Endothelial cell of umbilical vein (primary cell): Measurements from ENCODE around the gene STX1A. TPM values are rescaled to one million over a fixed set of nuclear protein-coding genes. Genes with fewer than 3 reads are reported as not detected.

ENCODE experiments used
- BruUV-seq: library from RNA; stranded (reverse); fragments of 400-500 nt; replicated peaks from 2 replicates; lab custom pipeline; 2021; lab: Mats Ljungman, UMichigan
- CTCF ChIA-PET: fragments of 300-600, 350-600 bp; sonication (Branson Sonifier 250); formaldehyde crosslinking; loops from one replicate; lab custom pipeline; 2021; ENCODE audit warnings: antibody characterized with exemption, inconsistent platforms; lab: Charles Lee
- POLR2A ChIA-PET: fragments of 300-600, 350-600 bp; sonication (Branson Sonifier 250); formaldehyde crosslinking; loops from one replicate; lab custom pipeline; 2021; ENCODE audit warnings: antibody characterized with exemption, inconsistent platforms; lab: Charles Lee
- DNase-seq: peaks from one replicate; pipeline ENCODE4 v3.0.0-alpha.2; 2011; ENCODE audit warnings: low read depth, low spot score
- FAIRE-seq: peaks from 2 replicates; lab custom pipeline; 2011; peaks lifted over from hg19 to GRCh38; lab: Jason Lieb, UNC
- H2AFZ ChIP-seq: 2 replicates; pipeline ENCODE4 v1.6.0; 2012; ENCODE audit warnings: low read depth, low read length, control low read depth, inconsistent platforms
- H3K27ac ChIP-seq: 2 replicates; pipeline ENCODE4 v1.5.1; 2011; ENCODE audit warnings: low read depth, mild to moderate bottlenecking, control low read depth, low read length, moderate library complexity; ENCODE audit not compliant: insufficient read depth
- H3K27me3 ChIP-seq, 2 experiments: 2 replicates each; pipeline versions ENCODE4 v1.6.0 to v1.6.1; 2011; ENCODE audit warnings: low read length in 2 of 2, mixed read lengths in 1 of 2; ENCODE audit not compliant: control insufficient read depth in 2 of 2, insufficient read depth in 2 of 2
- H3K36me3 ChIP-seq, 2 experiments: 2 replicates in 1 of 2; 3 replicates in 1 of 2; pipeline ENCODE4 v1.5.1; 2011; ENCODE audit warnings: low read length in 2 of 2, mild to moderate bottlenecking in 1 of 2, moderate library complexity in 1 of 2; ENCODE audit not compliant: control insufficient read depth in 2 of 2, insufficient read depth in 2 of 2; ENCODE audit errors: extremely low read depth in 1 of 2
- H3K4me1 ChIP-seq: 3 replicates; pipeline ENCODE4 v1.5.1; 2011; ENCODE audit warnings: mild to moderate bottlenecking, low read length; ENCODE audit not compliant: control insufficient read depth, insufficient read depth; ENCODE audit errors: extremely low read depth
- H3K4me2 ChIP-seq: 2 replicates; pipeline ENCODE4 v1.6.1; 2011; ENCODE audit warnings: low read length, control low read depth, mixed read lengths; ENCODE audit not compliant: insufficient read depth
- H3K4me3 ChIP-seq, 3 experiments: fragments of 200-600 bp in 1 of 3; sonication (generic), shearing (Covaris generic) in 1 of 3; replicated peaks in 1 of 3; 2 replicates each; pipeline ENCODE4 v1.5.1; 2011 to 2016; ENCODE audit warnings: control low read depth in 3 of 3, low read length in 3 of 3, mild to moderate bottlenecking in 2 of 3, inconsistent platforms in 1 of 3, low read depth in 1 of 3, moderate library complexity in 1 of 3; ENCODE audit not compliant: insufficient read depth in 1 of 3
- H3K79me2 ChIP-seq: 2 replicates; pipeline ENCODE4 v1.6.0; 2012; ENCODE audit warnings: low read length, inconsistent platforms; ENCODE audit not compliant: control insufficient read depth, insufficient read depth
- H3K9ac ChIP-seq: replicated peaks from 2 replicates; pipeline ENCODE3; 2011; ENCODE audit warnings: low read length, control low read depth; ENCODE audit not compliant: insufficient read depth; ENCODE audit errors: extremely low read depth
- H3K9me1 ChIP-seq: replicated peaks from 3 replicates; pipeline ENCODE4 v1.6.0; 2011; ENCODE audit warnings: mild to moderate bottlenecking, low read length; ENCODE audit not compliant: control insufficient read depth, insufficient read depth; ENCODE audit errors: extremely low read depth
- H3K9me3 ChIP-seq: replicated peaks from 2 replicates; pipeline ENCODE4 v1.5.1; 2012; ENCODE audit warnings: low read length, inconsistent platforms; ENCODE audit not compliant: control insufficient read depth, insufficient read depth
- H4K20me1 ChIP-seq: replicated peaks from 2 replicates; pipeline ENCODE3; 2011; ENCODE audit warnings: mild to moderate bottlenecking, low read length; ENCODE audit not compliant: control insufficient read depth, insufficient read depth; ENCODE audit errors: extremely low read depth
- CTCF ChIP-seq, 2 donors: IDR thresholded peaks; 1 replicate in 1 of 2; 2 replicates in 1 of 2; pipeline ENCODE4 v1.5.1; 2011; ENCODE audit warnings: low read length in 2 of 2, mild to moderate bottlenecking in 2 of 2, moderate library complexity in 2 of 2, control low read depth in 1 of 2, inconsistent platforms in 1 of 2, low read depth in 1 of 2; ENCODE audit not compliant: insufficient read depth in 1 of 2; ENCODE audit errors: extremely low read depth in 1 of 2
- EZH2 ChIP-seq: IDR thresholded peaks from 2 replicates; pipeline ENCODE4 v1.6.1; 2012; ENCODE audit warnings: borderline replicate concordance, low read depth, mild to moderate bottlenecking, moderate library complexity, low read length, inconsistent platforms; ENCODE audit not compliant: severe bottlenecking
- FOS ChIP-seq: IDR thresholded peaks from 2 replicates; pipeline ENCODE4 v1.6.1; 2011; ENCODE audit warnings: mild to moderate bottlenecking, low read length, moderate library complexity, borderline replicate concordance; ENCODE audit not compliant: insufficient read depth
- GATA2 ChIP-seq: IDR thresholded peaks from 2 replicates; pipeline ENCODE4 v1.7.0; 2011; ENCODE audit warnings: low read depth, mild to moderate bottlenecking, moderate library complexity, mixed read lengths, low read length; ENCODE audit not compliant: insufficient read length, insufficient read depth
- JUN ChIP-seq: IDR thresholded peaks from 2 replicates; pipeline ENCODE4 v1.6.1; 2011; ENCODE audit warnings: borderline replicate concordance, low read depth; ENCODE audit not compliant: insufficient read length, insufficient read depth
- MAX ChIP-seq: IDR thresholded peaks from 2 replicates; pipeline ENCODE4 v1.6.1; 2011; ENCODE audit not compliant: insufficient read depth, insufficient read length
- MYC ChIP-seq: IDR thresholded peaks from one replicate; pipeline ENCODE4 v1.6.1; 2011; ENCODE audit warnings: mild to moderate bottlenecking, low read depth, low read length
- POLR2A ChIP-seq: IDR thresholded peaks from 2 replicates; pipeline ENCODE4 v1.6.1; 2012; ENCODE audit warnings: low read depth, mild to moderate bottlenecking, control low read depth, low read length
- POLR2AphosphoS5 ChIP-seq: IDR thresholded peaks from 2 replicates; pipeline ENCODE4 v1.6.1; 2012; ENCODE audit warnings: low read depth, mild to moderate bottlenecking, control low read depth, low read length, moderate library complexity; ENCODE audit not compliant: insufficient read depth
- dilution Hi-C: fragments of 300-500 bp; cut with MboI; formaldehyde crosslinking; loops from one replicate; pipeline ENCODE4 v1.15.0; 2019; ENCODE audit warnings: low sequenced_read_pairs; ENCODE audit not compliant: extremely low pct_ligation_motif_present
- intact Hi-C: fragments of 100-400 bp; cut with micrococcal nuclease; formaldehyde crosslinking; loops from one replicate; pipeline ENCODE4 v1.10.0; 2022
- polyA plus RNA-seq, 4 experiments: library from polyadenylated mRNA; depleted of rRNA in 3 of 4; stranded (reverse) in 3 of 4; unstranded in 1 of 4; fragments of >200 nt; gene quantifications; 2 replicates each; pipeline versions ENCODE4 v1.2.1 to v1.2.3, GENCODE V29; 2011 to 2012; ENCODE audit warnings: missing spikeins in 1 of 4
- total RNA-seq: library from RNA; stranded (reverse); gene quantifications from 2 replicates; pipeline ENCODE4 v1.2.3, GENCODE V29; 2021

STX1A gene
- total and polyA plus RNA-seq, 2 donors (not counting 3 experiments of a cell fraction or from before 2014, with no cell fraction given) = 13.1 to 20.8 TPM

GRCh38 chr7:73732397-73732796 lies 12.9 kb upstream of the STX1A start:
- Histone ChIP-seq H3K4me2 (no peak overlapping the region), H3K27ac (no peak overlapping the region), H3K4me1 (peaks cover 7% of the 10 kb centered on the region), H2AFZ (no peak overlapping the region), H3K4me3 (no peak overlapping the region), H3K9me3 (no peaks in the 10 kb centered on the region), H4K20me1 (no peaks in the 10 kb centered on the region), H3K36me3 (no peaks in the 10 kb centered on the region), H3K27me3 (no peaks in the 10 kb centered on the region), H3K79me2 (no peaks in the 10 kb centered on the region), H3K9ac (no peak overlapping the region), H3K9me1 (no peaks in the 10 kb centered on the region)
- FAIRE-seq (no peak), DNase-seq (no peak)
- no TSS peak for BruUV-seq
- CTCF ChIA-PET = interaction anchor here (0.7 to 5.3 kb wide), 7 partner anchors 10 to 126 kb away, joined by 3 to 106 read pairs (median 4); no protein-coding TSS in a partner anchor
- dilution Hi-C loops (no loop called here), intact Hi-C loops (loop anchor here (5.0 kb wide), 1 partner anchor 280 kb away; no protein-coding TSS in a partner anchor)
- POLR2A ChIA-PET = no interaction called here
- TF ChIP-seq EZH2 (no peak), MYC (no peak), POLR2AphosphoS5 (no peak), FOS (no peak), POLR2A (no peak), GATA2 (no peak), CTCF (IDR thresholded peaks at IDR 0.05; ENCODE audit: extremely low read depth in 1 of 2, insufficient read depth in 1 of 2, low read depth in 1 of 2, low read length in 2 of 2) (no peak), MAX (no peak), JUN (no peak)
